C4-2B (cell line): ENCODE data around the gene STK40.

Experiments used
- CTCF ChIP-seq: fragments of 450-650 bp; conservative IDR thresholded peaks from 2 replicates; pipeline ENCODE4 v1.5.1; 2017; ENCODE audit warnings: mild to moderate bottlenecking
- ZFX ChIP-seq: fragments of 450-650 bp; IDR thresholded peaks from 2 replicates; pipeline ENCODE4 v1.6.1; 2017

GRCh38 chr1:36320767-36321118, 65.0 kb downstream of the STK40 start:
- TF ChIP-seq CTCF (no peak), ZFX (no peak)
